ENCODE results near the gene TMEM259.

GRCh38 chr19:964761-965694 is 55.9 kb downstream of the TMEM259 start:
- TF ChIP-seq POLR2A (IDR thresholded peaks at IDR 0.05) (no peak), CTCF (IDR thresholded peaks at IDR 0.05) (no peak)

All from body of pancreas (tissue), 4 donors.